ENCODE data around the gene ACOT12. TPM values are rescaled to one million over a fixed set of nuclear protein-coding genes. Genes with fewer than 3 reads are reported as not detected.

The ACOT12 gene
- total and polyA plus RNA-seq, 2 of the 13 experiments (the other 11 are each of a cell fraction or from before 2014, with no cell fraction given): not detected

- TF ChIP-seq IRF9 (CRISPR knock-in tag; IDR thresholded peaks at IDR 0.05; ENCODE audit: borderline replicate concordance): no peak
- TF ChIP-seq ZNF33A (CRISPR knock-in tag; IDR thresholded peaks at IDR 0.05; ENCODE audit: borderline replicate concordance): no peak
- no peak for TF ChIP-seq CENPX (CRISPR knock-in tag; IDR thresholded peaks at IDR 0.05)
- TF ChIP-seq USF2 (IDR thresholded peaks at IDR 0.05; ENCODE audit: low read depth, low read length): no peak
- TF ChIP-seq USF2 (CRISPR knock-in tag; IDR thresholded peaks at IDR 0.05; ENCODE audit: borderline replicate concordance): no peak
- no peak for TF ChIP-seq ZNF574 (CRISPR knock-in tag; IDR thresholded peaks at IDR 0.05)
- no peak for TF ChIP-seq HNRNPK (IDR thresholded peaks at IDR 0.05; ENCODE audit: low read depth, low read length, poor library complexity, severe bottlenecking)
- TF ChIP-seq YEATS2 (CRISPR knock-in tag; IDR thresholded peaks at IDR 0.05; ENCODE audit: borderline replicate concordance): no peak
- no peak for TF ChIP-seq ZNF142 (CRISPR knock-in tag; IDR thresholded peaks at IDR 0.05)
- TF ChIP-seq PRDM10 (CRISPR knock-in tag; IDR thresholded peaks at IDR 0.05; ENCODE audit: low read depth): no peak
- no peak for TF ChIP-seq ZNF629 (CRISPR knock-in tag; conservative IDR thresholded peaks at IDR 0.05)
- no peak for TF ChIP-seq POLR2AphosphoS5 (IDR thresholded peaks at IDR 0.05; ENCODE audit: low read depth, low read length)
These were observed 28.7 kb upstream of the ACOT12 start (continued) for GRCh38 chr5:81422671-81423070.
